Non-pigmented ciliary epithelial cell (primary cell): ENCODE measurements around the gene NMNAT3.
"Not testable (repeated sequence)": the region's sequence is repeated elsewhere in the genome, so short reads cannot be mapped to it uniquely, and the experiment has no call there.

Experiments used
- DNase-seq: peaks from one replicate; pipeline ENCODE4 v3.0.0-alpha.2; 2010; ENCODE audit warnings: low read depth

NMNAT3 gene

GRCh38 chr3:139634111-139634635, 43.6 kb downstream of the NMNAT3 start:
- DNase-seq = no peak

- no peak for DNase-seq
These were observed 44.3 kb downstream of the NMNAT3 start for GRCh38 chr3:139633511-139633910.

DNA sequence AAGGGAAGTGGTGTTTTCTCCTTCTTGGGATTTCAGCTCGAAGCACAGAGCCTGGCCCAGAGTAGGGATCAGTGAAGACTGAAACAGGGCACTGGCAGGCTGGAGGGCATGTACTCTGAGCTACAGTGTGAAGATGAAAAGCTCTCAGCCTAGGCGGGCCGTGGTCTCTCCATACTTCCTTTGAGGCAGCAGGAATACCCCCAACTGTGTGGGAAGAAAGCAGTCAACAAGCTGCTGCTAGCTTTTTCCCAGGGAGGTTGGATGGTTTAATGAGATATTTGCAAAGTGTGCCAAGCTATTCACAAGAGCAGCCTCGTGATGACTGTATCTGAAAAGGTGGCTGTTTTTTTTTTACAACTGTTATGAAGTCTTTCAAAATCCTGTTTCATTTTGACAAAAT, 47.2 kb downstream of the NMNAT3 start:
- DNase-seq = no peak

DNA sequence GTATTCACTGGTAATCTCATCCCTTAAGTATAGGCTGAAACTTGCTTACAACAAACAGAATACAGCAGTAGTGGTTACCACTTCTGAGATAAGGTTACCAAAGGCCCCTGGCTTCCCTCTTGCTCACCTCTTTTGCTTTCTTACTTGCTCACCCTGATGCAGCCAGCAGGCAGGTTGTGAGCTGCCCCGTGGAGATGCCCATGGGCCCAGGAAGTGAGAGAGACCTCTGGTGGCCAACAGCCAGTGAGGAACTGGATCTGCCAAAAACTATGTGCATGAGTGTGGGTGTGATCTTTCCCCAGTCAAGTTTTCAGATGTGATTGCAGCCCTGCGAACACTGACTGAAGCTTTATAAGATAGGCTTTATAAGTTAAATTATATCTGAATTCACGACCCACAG, 48.7 kb downstream of the NMNAT3 start:
- no peak for DNase-seq

DNA sequence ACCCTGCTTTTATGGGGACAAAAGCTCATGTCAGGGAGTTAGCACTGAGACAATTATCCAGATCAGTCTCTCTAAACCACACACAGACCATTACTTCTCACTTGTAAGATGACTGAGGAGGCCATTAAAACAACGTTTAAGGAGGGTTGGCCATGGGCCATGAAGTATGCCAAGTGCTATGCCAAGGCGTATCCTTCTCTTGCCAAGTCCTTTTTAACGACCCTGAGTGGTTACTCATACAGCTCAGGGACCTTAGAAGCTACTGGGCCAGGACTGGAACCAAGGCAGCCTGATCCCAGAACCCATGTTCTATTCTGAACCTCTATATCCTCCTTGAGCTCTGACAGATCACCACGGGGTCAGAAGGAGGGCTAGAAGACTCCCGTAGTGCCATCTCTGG, 50.0 kb downstream of the NMNAT3 start:
- no peak for DNase-seq

GRCh38 chr3:139620438-139620837, 57.3 kb downstream of the NMNAT3 start:
- DNase-seq = no peak

- no peak for DNase-seq
These were observed 58.3 kb downstream of the NMNAT3 start for GRCh38 chr3:139619484-139619883.

- no peak for DNase-seq
These were observed 60.0 kb downstream of the NMNAT3 start for GRCh38 chr3:139617672-139618268.

- DNase-seq = no peak
These were observed 66.2 kb downstream of the NMNAT3 start for GRCh38 chr3:139611528-139611927.

DNA sequence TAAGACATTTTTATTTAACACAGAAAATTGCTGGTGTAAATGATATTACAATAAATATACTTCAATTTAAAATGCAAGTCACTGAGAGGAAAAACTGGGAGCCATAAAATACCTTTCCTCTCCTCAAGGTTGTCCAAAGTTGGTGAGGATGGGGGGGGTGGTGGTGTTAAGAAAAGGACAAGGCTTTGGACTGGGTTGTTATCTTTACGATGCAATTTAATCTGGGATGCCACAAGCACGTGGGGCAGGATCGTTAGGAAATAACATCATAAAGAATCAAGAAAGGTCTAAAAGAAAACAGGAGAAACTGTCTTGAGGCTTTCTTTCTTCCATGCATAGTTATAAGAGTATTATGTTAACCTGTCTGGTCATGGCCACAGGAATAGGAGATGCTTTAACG, 66.9 kb downstream of the NMNAT3 start:
- DNase-seq = no peak

GRCh38 chr3:139608924-139609323, 68.8 kb downstream of the NMNAT3 start:
- DNase-seq = no peak

- no peak for DNase-seq
These were observed 69.7 kb downstream of the NMNAT3 start for GRCh38 chr3:139608108-139608380.

GRCh38 chr3:139607257-139608107, 70.3 kb downstream of the NMNAT3 start:
- no peak for DNase-seq

GRCh38 chr3:139602003-139602402, 75.8 kb downstream of the NMNAT3 start:
- DNase-seq = no peak

GRCh38 chr3:139601191-139601961, 76.4 kb downstream of the NMNAT3 start:
- DNase-seq = no peak

GRCh38 chr3:139597947-139598346, 79.8 kb downstream of the NMNAT3 start:
- no peak for DNase-seq

- DNase-seq = not testable (repeated sequence)
These were observed 86.6 kb downstream of the NMNAT3 start for GRCh38 chr3:139591186-139591585.

DNA sequence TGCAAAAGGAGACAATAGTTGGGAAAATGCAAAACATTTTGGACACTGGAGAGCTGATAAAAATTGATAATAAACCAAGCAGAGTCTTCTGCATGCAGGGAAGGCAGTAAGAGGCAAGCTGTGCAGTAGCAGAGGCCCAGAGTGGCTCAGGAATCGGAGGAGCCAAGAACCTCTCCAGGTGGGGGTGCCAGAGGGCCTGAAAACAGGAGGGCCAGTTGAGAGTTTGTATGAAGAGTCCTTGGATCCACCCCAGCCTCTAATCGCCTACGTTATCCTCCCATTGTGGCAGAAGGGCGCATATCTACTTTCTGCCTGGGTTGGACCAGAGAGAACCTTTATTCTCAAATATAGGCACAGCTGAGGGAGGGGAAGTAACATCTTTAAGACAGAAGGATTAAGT, 89.3 kb downstream of the NMNAT3 start:
- no peak for DNase-seq

GRCh38 chr3:139587797-139588196, 90.0 kb downstream of the NMNAT3 start:
- DNase-seq = no peak

GRCh38 chr3:139586420-139587017, 91.3 kb downstream of the NMNAT3 start:
- DNase-seq = no peak

- DNase-seq = no peak
These were observed 92.0 kb downstream of the NMNAT3 start for GRCh38 chr3:139585820-139586219.

GRCh38 chr3:139583651-139584050, 94.1 kb downstream of the NMNAT3 start:
- DNase-seq = not testable (repeated sequence)

- no peak for DNase-seq
These were observed 99.0 kb downstream of the NMNAT3 start for GRCh38 chr3:139578783-139579182.
